ENCODE data around the gene EGLN1. TPM values are rescaled to one million over a fixed set of nuclear protein-coding genes. Genes with fewer than 3 reads are reported as not detected.

The EGLN1 gene
- total RNA-seq, 3 donors from 2014 or later (not counting 1 experiment from before 2014, with no cell fraction given): 14.2 to 27.5 (median 24.5) TPM

DNA sequence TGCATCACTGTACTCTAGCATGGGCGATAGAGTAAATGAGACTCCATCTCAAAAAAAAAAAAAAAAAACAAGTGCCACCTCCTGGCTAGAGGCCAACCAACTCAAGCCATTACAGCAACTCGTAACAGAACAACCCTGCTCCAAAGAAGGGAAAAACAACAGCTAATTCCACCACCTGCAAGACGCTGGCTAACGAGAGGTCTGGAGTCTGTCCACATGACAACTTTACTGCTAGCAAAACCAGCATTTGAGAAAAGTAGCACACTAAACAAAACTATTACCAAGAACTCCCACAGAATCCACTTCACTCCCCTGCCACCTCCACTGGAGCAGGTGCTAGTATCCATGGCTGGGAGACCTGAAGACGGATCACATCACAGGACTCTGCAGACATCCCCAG, 24.1 kb upstream of the EGLN1 start:
- ATAC-seq (no peak), DNase-seq (no peak)
- TF ChIP-seq, protein P1, sequence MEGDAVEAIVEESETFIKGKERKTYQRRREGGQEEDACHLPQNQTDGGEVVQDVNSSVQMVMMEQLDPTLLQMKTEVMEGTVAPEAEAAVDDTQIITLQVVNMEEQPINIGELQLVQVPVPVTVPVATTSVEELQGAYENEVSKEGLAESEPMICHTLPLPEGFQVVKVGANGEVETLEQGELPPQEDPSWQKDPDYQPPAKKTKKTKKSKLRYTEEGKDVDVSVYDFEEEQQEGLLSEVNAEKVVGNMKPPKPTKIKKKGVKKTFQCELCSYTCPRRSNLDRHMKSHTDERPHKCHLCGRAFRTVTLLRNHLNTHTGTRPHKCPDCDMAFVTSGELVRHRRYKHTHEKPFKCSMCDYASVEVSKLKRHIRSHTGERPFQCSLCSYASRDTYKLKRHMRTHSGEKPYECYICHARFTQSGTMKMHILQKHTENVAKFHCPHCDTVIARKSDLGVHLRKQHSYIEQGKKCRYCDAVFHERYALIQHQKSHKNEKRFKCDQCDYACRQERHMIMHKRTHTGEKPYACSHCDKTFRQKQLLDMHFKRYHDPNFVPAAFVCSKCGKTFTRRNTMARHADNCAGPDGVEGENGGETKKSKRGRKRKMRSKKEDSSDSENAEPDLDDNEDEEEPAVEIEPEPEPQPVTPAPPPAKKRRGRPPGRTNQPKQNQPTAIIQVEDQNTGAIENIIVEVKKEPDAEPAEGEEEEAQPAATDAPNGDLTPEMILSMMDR (IDR thresholded peaks at IDR 0.05): no peak
- H3K27me3 Mint-ChIP-seq (ENCODE audit: low read depth in 2 of 2): peaks cover 53 to 63% of the 10 kb centered on the region in 2 donors
- H3K4me3 Mint-ChIP-seq: no peak overlapping the region
- peaks cover 11% of the 10 kb centered on the region for H3K27me3 ChIP-seq (ENCODE audit: control insufficient read depth, insufficient read depth, low read length)
- intact Hi-C loops (cut with micrococcal nuclease): no loop called here
- H3K9me3 Mint-ChIP-seq: peaks cover 0 to 5% of the 10 kb centered on the region in 2 donors
- H3K36me3 Mint-ChIP-seq: peaks cover 12% of the 10 kb centered on the region
- no peaks in the 10 kb centered on the region for H3K4me1 ChIP-seq (ENCODE audit: control insufficient read depth, insufficient read depth, low read length)
- WGBS (ENCODE audit: insufficient coverage): 73% methylated on average over 5 of the region's 5 CpGs
- no peak overlapping the region for H3K27ac Mint-ChIP-seq
- no peaks in the 10 kb centered on the region for H3K9me3 ChIP-seq (ENCODE audit: control insufficient read depth, insufficient read depth, low read length)
- no peaks in the 10 kb centered on the region for H3K36me3 ChIP-seq (ENCODE audit: control insufficient read depth, insufficient read depth, low read length)
- H3K4me3 ChIP-seq (ENCODE audit: low read length): no peak overlapping the region
- no peaks in the 10 kb centered on the region for H3K4me1 Mint-ChIP-seq
- no peak overlapping the region for H3K27ac ChIP-seq (ENCODE audit: low read length)

DNA sequence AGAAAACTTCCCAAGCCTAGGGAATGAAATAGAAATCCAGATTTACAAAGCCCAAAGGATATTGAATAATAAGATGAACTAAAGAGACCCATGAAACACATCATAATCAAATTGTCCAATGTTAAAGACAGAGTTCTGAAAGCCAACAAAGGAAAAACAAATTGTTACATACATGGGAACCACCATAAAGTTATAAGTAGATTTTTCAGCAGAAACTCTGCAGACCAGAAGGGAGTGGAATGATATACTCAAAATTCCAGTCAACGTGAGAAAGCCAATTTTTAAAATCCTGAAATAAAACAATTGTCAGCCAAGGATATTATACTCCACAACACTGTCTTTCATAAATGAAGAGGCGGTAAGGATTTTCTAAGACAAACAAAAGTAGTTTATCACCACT, 22.0 kb upstream of the EGLN1 start:
- Mint-ChIP-seq H3K36me3 (peaks cover 12% of the 10 kb centered on the region), H3K4me1 (no peaks in the 10 kb centered on the region), H3K9me3 (peaks cover 0 to 5% of the 10 kb centered on the region in 2 donors), H3K27me3 (ENCODE audit: low read depth in 2 of 2) (peaks cover 50 to 60% of the 10 kb centered on the region in 2 donors), H3K27ac (no peak overlapping the region), H3K4me3 (no peak overlapping the region)
- H3K27ac ChIP-seq (ENCODE audit: low read length): no peak overlapping the region
- 75% methylated on average over 2 of the region's 2 CpGs for WGBS (ENCODE audit: insufficient coverage)
- no peak overlapping the region for H3K4me3 ChIP-seq (ENCODE audit: low read length)
- no peaks in the 10 kb centered on the region for H3K9me3 ChIP-seq (ENCODE audit: control insufficient read depth, insufficient read depth, low read length)
- H3K4me1 ChIP-seq (ENCODE audit: control insufficient read depth, insufficient read depth, low read length): no peaks in the 10 kb centered on the region
- peaks cover 17% of the 10 kb centered on the region for H3K27me3 ChIP-seq (ENCODE audit: control insufficient read depth, insufficient read depth, low read length)
- ATAC-seq: no peak
- no peak for DNase-seq
- intact Hi-C loops (cut with micrococcal nuclease): no loop called here
- no peaks in the 10 kb centered on the region for H3K36me3 ChIP-seq (ENCODE audit: control insufficient read depth, insufficient read depth, low read length)
- TF ChIP-seq, protein P1 (IDR thresholded peaks at IDR 0.05): no peak

DNA sequence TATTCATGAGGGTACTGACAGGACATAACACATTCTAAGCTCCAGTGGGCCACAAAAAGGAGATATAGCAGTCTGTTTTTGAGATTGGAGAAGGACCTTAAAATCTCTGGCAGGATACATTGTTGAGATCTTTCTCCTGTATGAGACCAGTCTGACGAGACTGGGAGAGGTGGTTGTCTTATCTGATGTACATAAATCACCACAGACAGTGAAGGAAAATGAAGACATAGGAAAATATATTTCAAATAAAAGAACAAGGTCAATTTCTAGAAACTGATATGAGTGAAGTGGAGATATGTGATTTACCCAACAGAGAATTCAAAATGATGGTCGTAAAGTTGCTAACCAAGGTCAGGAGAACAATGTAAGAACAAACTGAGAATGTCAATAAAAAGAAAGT, 21.3 kb upstream of the EGLN1 start:
- Mint-ChIP-seq H3K27me3 (ENCODE audit: low read depth in 2 of 2) (peaks cover 47 to 61% of the 10 kb centered on the region in 2 donors), H3K4me1 (no peaks in the 10 kb centered on the region), H3K27ac (no peak overlapping the region), H3K4me3 (no peak overlapping the region), H3K36me3 (peaks cover 12% of the 10 kb centered on the region), H3K9me3 (peaks cover 0 to 5% of the 10 kb centered on the region in 2 donors)
- intact Hi-C loops (cut with micrococcal nuclease): no loop called here
- Histone ChIP-seq H3K27ac (ENCODE audit: low read length) (no peak overlapping the region), H3K9me3 (ENCODE audit: control insufficient read depth, insufficient read depth, low read length) (no peaks in the 10 kb centered on the region), H3K4me1 (ENCODE audit: control insufficient read depth, insufficient read depth, low read length) (no peaks in the 10 kb centered on the region), H3K27me3 (ENCODE audit: control insufficient read depth, insufficient read depth, low read length) (peaks cover 17% of the 10 kb centered on the region), H3K36me3 (ENCODE audit: control insufficient read depth, insufficient read depth, low read length) (no peaks in the 10 kb centered on the region), H3K4me3 (ENCODE audit: low read length) (no peak overlapping the region)
- 88% methylated on average over 2 of the region's 2 CpGs for WGBS (ENCODE audit: insufficient coverage)
- TF ChIP-seq, protein P1 (IDR thresholded peaks at IDR 0.05): no peak
- DNase-seq: no peak
- ATAC-seq: no peak

DNA sequence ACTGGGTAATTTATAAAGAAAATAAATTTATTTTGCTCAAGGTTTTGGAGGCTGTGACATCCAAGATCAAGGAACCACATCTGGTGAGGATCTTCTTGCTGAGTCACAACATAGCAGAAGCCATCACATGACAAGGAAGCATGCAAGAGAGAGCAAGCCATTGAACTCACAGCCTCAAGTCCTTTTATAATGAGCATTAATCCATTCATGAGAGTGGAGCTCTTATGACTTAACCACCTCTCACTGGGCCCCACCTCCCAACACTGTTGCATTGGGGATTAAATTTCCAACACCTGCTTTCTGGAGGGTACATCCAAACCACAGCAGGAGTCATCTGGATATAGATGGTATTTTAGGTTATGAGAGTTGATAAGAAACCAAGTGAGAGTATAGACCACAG, 20.6 kb upstream of the EGLN1 start:
- no peak for DNase-seq
- Histone ChIP-seq H3K27ac (ENCODE audit: low read length) (no peak overlapping the region), H3K4me1 (ENCODE audit: control insufficient read depth, insufficient read depth, low read length) (no peaks in the 10 kb centered on the region), H3K4me3 (ENCODE audit: low read length) (no peak overlapping the region), H3K36me3 (ENCODE audit: control insufficient read depth, insufficient read depth, low read length) (no peaks in the 10 kb centered on the region), H3K9me3 (ENCODE audit: control insufficient read depth, insufficient read depth, low read length) (no peaks in the 10 kb centered on the region), H3K27me3 (ENCODE audit: control insufficient read depth, insufficient read depth, low read length) (peaks cover 17% of the 10 kb centered on the region)
- no peak overlapping the region for H3K27ac Mint-ChIP-seq
- peaks cover 12% of the 10 kb centered on the region for H3K36me3 Mint-ChIP-seq
- no peak overlapping the region for H3K4me3 Mint-ChIP-seq
- no peaks in the 10 kb centered on the region for H3K4me1 Mint-ChIP-seq
- peaks cover 0 to 5% of the 10 kb centered on the region in 2 donors for H3K9me3 Mint-ChIP-seq
- peaks cover 47 to 61% of the 10 kb centered on the region in 2 donors for H3K27me3 Mint-ChIP-seq (ENCODE audit: low read depth in 2 of 2)
- intact Hi-C loops (cut with micrococcal nuclease): no loop called here
- no peak for ATAC-seq
- TF ChIP-seq, protein P1 (IDR thresholded peaks at IDR 0.05): no peak
